Adrenal gland (tissue), 5 donors: Measurements from ENCODE around the gene AKR1C3.

Source experiments
- POLR2A ChIP-seq, 2 donors: fragments of 450-650 bp; IDR thresholded peaks; one replicate each; pipeline ENCODE4 v1.6.1; 2017; ENCODE audit warnings: antibody characterized with exemption in 2 of 2, mild to moderate bottlenecking in 2 of 2, moderate library complexity in 1 of 2
- TF ChIP-seq, protein P1 (sequence below), 6 experiments: fragments of 450-650 bp in 4 of 6; fragments of 200-600 bp in 2 of 6; sonication (generic) in 1 of 6; IDR thresholded peaks; 1 replicate in 5 of 6; 2 replicates in 1 of 6; pipeline versions ENCODE4 v1.5.1 to v1.8.0; 2016 to 2021; ENCODE audit warnings: antibody characterized with exemption in 6 of 6, mild to moderate bottlenecking in 2 of 6, moderate library complexity in 1 of 6
- donor health status: DM: no; HTN: no; CAD: no.

DNA sequence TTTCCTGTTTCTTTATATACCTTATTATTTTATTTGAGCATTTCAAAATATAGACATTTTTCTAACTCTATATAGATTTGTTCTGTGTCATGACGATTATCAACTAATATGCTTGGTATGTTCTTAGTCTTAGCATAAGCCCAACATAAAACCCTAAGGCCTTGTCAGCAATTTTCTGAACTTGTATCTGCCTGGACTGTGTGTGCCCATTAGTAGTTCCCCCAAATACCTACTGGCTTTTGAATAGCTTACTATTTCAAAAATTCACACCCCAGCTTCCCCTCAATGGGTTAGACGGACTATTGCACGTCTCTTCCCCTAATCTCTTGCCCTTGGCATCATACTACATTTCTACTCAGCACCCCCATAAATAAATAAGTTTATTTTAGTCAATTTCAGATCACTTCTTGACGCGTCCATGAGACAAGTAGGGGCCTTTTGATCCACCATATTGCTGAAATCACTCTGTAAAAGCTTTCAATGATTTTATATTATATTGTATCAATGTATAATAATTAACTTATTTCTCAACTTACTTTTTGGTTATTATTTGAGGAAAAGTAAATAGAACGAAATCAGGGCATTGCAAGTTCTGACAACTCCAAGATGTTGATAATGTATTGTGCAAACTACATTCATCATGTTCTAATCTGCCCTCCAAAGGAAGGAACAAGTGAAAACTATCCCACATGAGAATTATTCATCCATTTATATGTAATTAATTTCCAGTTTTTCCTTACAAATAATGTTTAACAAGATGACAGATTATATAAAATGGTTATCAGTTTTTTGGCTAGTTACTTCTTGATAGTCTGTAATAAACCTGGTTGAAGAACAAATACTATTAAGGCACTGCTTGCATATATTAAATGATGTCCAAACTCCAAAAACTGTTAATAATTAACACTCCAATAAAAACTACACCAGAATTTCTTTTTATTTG, 1.1 kb upstream of the AKR1C3 start:
- TF ChIP-seq POLR2A (IDR thresholded peaks at IDR 0.05): no peak
- TF ChIP-seq, protein P1, sequence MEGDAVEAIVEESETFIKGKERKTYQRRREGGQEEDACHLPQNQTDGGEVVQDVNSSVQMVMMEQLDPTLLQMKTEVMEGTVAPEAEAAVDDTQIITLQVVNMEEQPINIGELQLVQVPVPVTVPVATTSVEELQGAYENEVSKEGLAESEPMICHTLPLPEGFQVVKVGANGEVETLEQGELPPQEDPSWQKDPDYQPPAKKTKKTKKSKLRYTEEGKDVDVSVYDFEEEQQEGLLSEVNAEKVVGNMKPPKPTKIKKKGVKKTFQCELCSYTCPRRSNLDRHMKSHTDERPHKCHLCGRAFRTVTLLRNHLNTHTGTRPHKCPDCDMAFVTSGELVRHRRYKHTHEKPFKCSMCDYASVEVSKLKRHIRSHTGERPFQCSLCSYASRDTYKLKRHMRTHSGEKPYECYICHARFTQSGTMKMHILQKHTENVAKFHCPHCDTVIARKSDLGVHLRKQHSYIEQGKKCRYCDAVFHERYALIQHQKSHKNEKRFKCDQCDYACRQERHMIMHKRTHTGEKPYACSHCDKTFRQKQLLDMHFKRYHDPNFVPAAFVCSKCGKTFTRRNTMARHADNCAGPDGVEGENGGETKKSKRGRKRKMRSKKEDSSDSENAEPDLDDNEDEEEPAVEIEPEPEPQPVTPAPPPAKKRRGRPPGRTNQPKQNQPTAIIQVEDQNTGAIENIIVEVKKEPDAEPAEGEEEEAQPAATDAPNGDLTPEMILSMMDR (IDR thresholded peaks at IDR 0.05): no peak
